ENCODE results near the gene PLD3. TPM values are rescaled to one million over a fixed set of nuclear protein-coding genes. Genes with fewer than 3 reads are reported as not detected.
A peak's percentile ranks its signal among the peaks of the same experiment; 100 is the strongest.

The PLD3 gene
- polyA plus RNA-seq, 1 experiment, result 395 TPM

GRCh38 chr19:40421993-40422747 lies 73.7 kb downstream of the PLD3 start:
- CTCF ChIA-PET, result interaction anchor here (2.3 kb wide), 2 partner anchors 11 to 43 kb away, joined by 7 to 35 read pairs; partner anchors contain the start of gene BLVRB
- H3K27me3 ChIP-seq (ENCODE audit: control insufficient read depth, insufficient read depth, low read length), result no peaks in the 10 kb centered on the region
- POLR2A ChIA-PET, result interaction anchor here (0.6 to 1.7 kb wide), 2 partner anchors 9 to 21 kb away, joined by 4 to 30 read pairs; partner anchors contain the start of gene PRX

GRCh38 chr19:40422748-40423566 lies 74.5 kb downstream of the PLD3 start:
- Histone ChIP-seq H3K27ac (ENCODE audit: low read depth, low read length) (peak overlapping the region; percentile 21), H3K27me3 (ENCODE audit: control insufficient read depth, insufficient read depth, low read length) (no peaks in the 10 kb centered on the region), H3K9me3 (ENCODE audit: control insufficient read depth, insufficient read depth, low read length) (peaks cover 3% of the 10 kb centered on the region; the same call in 1 of the 2 replicates), H3K4me3 (ENCODE audit: low read depth, low read length) (no peak overlapping the region)
- TF ChIP-seq CTCF (IDR thresholded peaks at IDR 0.05; ENCODE audit: low read depth, low read length), result no peak
- CTCF ChIA-PET, result interaction anchor here (0.8 to 2.3 kb wide), 2 partner anchors 42 to 212 kb away, joined by 3 to 7 read pairs; partner anchors contain the start of gene BLVRB
- POLR2A ChIA-PET, result interaction anchor here (1.0 kb wide), 1 partner anchor 13 kb away, joined by 4 read pairs; no protein-coding TSS in a partner anchor
- DNase-seq (ENCODE audit: low read depth, low spot score), result no peak

More at GRCh38 chr19:40421993-40422747, 73.7 kb downstream of the PLD3 start:
- Histone ChIP-seq H3K4me3 (ENCODE audit: low read depth, low read length) (no peak overlapping the region), H3K9me3 (ENCODE audit: control insufficient read depth, insufficient read depth, low read length) (peaks cover 3% of the 10 kb centered on the region; the same call in 1 of the 2 replicates), H3K27ac (ENCODE audit: low read depth, low read length) (peak overlapping the region; percentile 21)
- TF ChIP-seq CTCF (IDR thresholded peaks at IDR 0.05; ENCODE audit: low read depth, low read length), result no peak
- DNase-seq (ENCODE audit: low read depth, low spot score), result no peak

- CTCF ChIA-PET, result interaction anchor here (0.8 to 2.3 kb wide), 2 partner anchors 41 to 211 kb away, joined by 3 to 7 read pairs; partner anchors contain the start of gene BLVRB
Observed at GRCh38 chr19:40423938-40424337, 75.4 kb downstream of the PLD3 start.

GRCh38 chr19:40424637-40425449 lies 76.3 kb downstream of the PLD3 start:
- ChIA-PET POLR2A (interaction anchor here (1.0 kb wide), 2 partner anchors 9 to 18 kb away, joined by 3 to 5 read pairs; no protein-coding TSS in a partner anchor), CTCF (interaction anchor here (0.5 to 2.3 kb wide), 2 partner anchors 40 to 214 kb away, joined by 3 to 7 read pairs; partner anchors contain the start of gene BLVRB)
- DNase-seq (ENCODE audit: low read depth, low spot score), result no peak
- Histone ChIP-seq H3K9me3 (ENCODE audit: control insufficient read depth, insufficient read depth, low read length) (peaks cover 3% of the 10 kb centered on the region; the same call in 1 of the 2 replicates), H3K27ac (ENCODE audit: low read depth, low read length) (peak overlapping the region; percentile 98), H3K4me3 (ENCODE audit: low read depth, low read length) (peak overlapping the region; percentile 91), H3K27me3 (ENCODE audit: control insufficient read depth, insufficient read depth, low read length) (no peaks in the 10 kb centered on the region)
- no peak for TF ChIP-seq CTCF (IDR thresholded peaks at IDR 0.05; ENCODE audit: low read depth, low read length)

More at GRCh38 chr19:40423938-40424337, 75.4 kb downstream of the PLD3 start:
- no peak overlapping the region for H3K27ac ChIP-seq (ENCODE audit: low read depth, low read length)
- POLR2A ChIA-PET, result interaction anchor here (1.0 kb wide), 1 partner anchor 12 kb away, joined by 4 read pairs; no protein-coding TSS in a partner anchor
- no peak for TF ChIP-seq CTCF (IDR thresholded peaks at IDR 0.05; ENCODE audit: low read depth, low read length)
- H3K9me3 ChIP-seq (ENCODE audit: control insufficient read depth, insufficient read depth, low read length), result peaks cover 3% of the 10 kb centered on the region; the same call in 1 of the 2 replicates
- no peak for DNase-seq (ENCODE audit: low read depth, low spot score)
- no peaks in the 10 kb centered on the region for H3K27me3 ChIP-seq (ENCODE audit: control insufficient read depth, insufficient read depth, low read length)
- peak overlapping the region; percentile 91 for H3K4me3 ChIP-seq (ENCODE audit: low read depth, low read length)
